ENCODE results near the gene CFAP74. TPM values are rescaled to one million over a fixed set of nuclear protein-coding genes. Genes with fewer than 3 reads are reported as not detected.

The CFAP74 gene
- polyA plus RNA-seq, 1 donor (not counting 4 experiments of a cell fraction or from before 2014, with no cell fraction given) = not detected

GRCh38 chr1:2022063-2022770 is 18.6 kb upstream of the CFAP74 start:
- no peaks in the 10 kb centered on the region for H3K79me2 ChIP-seq (ENCODE audit: control insufficient read depth, insufficient read depth, low read length)
- no peak for DNase-seq (ENCODE audit: low read depth, low spot score)
- no peak for FAIRE-seq
- H4K20me1 ChIP-seq (ENCODE audit: control insufficient read depth, extremely low read depth, insufficient read depth, low read length) = peaks cover 3% of the 10 kb centered on the region
- H2AFZ ChIP-seq (ENCODE audit: control insufficient read depth, low read length) = no peak overlapping the region
- no peaks in the 10 kb centered on the region for H3K9me3 ChIP-seq (ENCODE audit: control insufficient read depth, low read depth, low read length)
- dilution Hi-C loops (cut with MboI; ENCODE audit: extremely low pct_ligation_motif_present, low sequenced_read_pairs) = no loop called here
- no peak overlapping the region for H3K27ac ChIP-seq (ENCODE audit: control insufficient read depth, insufficient read depth, low read length)
- no peaks in the 10 kb centered on the region for H3K36me3 ChIP-seq (ENCODE audit: control insufficient read depth in 2 of 2, extremely low read depth in 1 of 2, insufficient read depth in 2 of 2, low read length in 2 of 2)
- no peaks in the 10 kb centered on the region for H3K9me1 ChIP-seq (ENCODE audit: control insufficient read depth, extremely low read depth, insufficient read depth, low read length)
- TF ChIP-seq, protein P1, sequence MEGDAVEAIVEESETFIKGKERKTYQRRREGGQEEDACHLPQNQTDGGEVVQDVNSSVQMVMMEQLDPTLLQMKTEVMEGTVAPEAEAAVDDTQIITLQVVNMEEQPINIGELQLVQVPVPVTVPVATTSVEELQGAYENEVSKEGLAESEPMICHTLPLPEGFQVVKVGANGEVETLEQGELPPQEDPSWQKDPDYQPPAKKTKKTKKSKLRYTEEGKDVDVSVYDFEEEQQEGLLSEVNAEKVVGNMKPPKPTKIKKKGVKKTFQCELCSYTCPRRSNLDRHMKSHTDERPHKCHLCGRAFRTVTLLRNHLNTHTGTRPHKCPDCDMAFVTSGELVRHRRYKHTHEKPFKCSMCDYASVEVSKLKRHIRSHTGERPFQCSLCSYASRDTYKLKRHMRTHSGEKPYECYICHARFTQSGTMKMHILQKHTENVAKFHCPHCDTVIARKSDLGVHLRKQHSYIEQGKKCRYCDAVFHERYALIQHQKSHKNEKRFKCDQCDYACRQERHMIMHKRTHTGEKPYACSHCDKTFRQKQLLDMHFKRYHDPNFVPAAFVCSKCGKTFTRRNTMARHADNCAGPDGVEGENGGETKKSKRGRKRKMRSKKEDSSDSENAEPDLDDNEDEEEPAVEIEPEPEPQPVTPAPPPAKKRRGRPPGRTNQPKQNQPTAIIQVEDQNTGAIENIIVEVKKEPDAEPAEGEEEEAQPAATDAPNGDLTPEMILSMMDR (optimal IDR thresholded peaks at IDR 0.05 in 1 of 3, IDR thresholded peaks at IDR 0.05 in 1 of 3, conservative IDR thresholded peaks at IDR 0.05 in 1 of 3; ENCODE audit: extremely low read depth in 1 of 3, insufficient read depth in 2 of 3, low read length in 3 of 3) = no peak
- TF ChIP-seq EZH2 (IDR thresholded peaks at IDR 0.05; ENCODE audit: low read length) = no peak
- no peaks in the 10 kb centered on the region for H3K4me1 ChIP-seq (ENCODE audit: control insufficient read depth, extremely low read depth, insufficient read depth, low read length)
- no peak overlapping the region for H3K4me2 ChIP-seq (ENCODE audit: control insufficient read depth, extremely low read depth, insufficient read depth, low read depth, low read length)
- no peak overlapping the region for H3K4me3 ChIP-seq (ENCODE audit: control insufficient read depth in 2 of 3, extremely low read depth in 1 of 3, insufficient read depth in 2 of 3, low read depth in 1 of 3, low read length in 3 of 3)
- H3K9ac ChIP-seq (ENCODE audit: control insufficient read depth, extremely low read depth, insufficient read depth, low read length) = no peak overlapping the region
- H3K27me3 ChIP-seq (ENCODE audit: control insufficient read depth, extremely low read depth, insufficient read depth, low read length) = peaks cover 63% of the 10 kb centered on the region

GRCh38 chr1:2021550-2021949 is 18.0 kb upstream of the CFAP74 start:
- peaks cover 3% of the 10 kb centered on the region for H4K20me1 ChIP-seq (ENCODE audit: control insufficient read depth, extremely low read depth, insufficient read depth, low read length)
- dilution Hi-C loops (cut with MboI; ENCODE audit: extremely low pct_ligation_motif_present, low sequenced_read_pairs) = no loop called here
- TF ChIP-seq, protein P1 (optimal IDR thresholded peaks at IDR 0.05 in 1 of 3, IDR thresholded peaks at IDR 0.05 in 1 of 3, conservative IDR thresholded peaks at IDR 0.05 in 1 of 3; ENCODE audit: extremely low read depth in 1 of 3, insufficient read depth in 2 of 3, low read length in 3 of 3) = no peak
- no peak for TF ChIP-seq EZH2 (IDR thresholded peaks at IDR 0.05; ENCODE audit: low read length)
- H3K9me3 ChIP-seq (ENCODE audit: control insufficient read depth, low read depth, low read length) = no peaks in the 10 kb centered on the region
- no peak overlapping the region for H3K9ac ChIP-seq (ENCODE audit: control insufficient read depth, extremely low read depth, insufficient read depth, low read length)
- H3K36me3 ChIP-seq (ENCODE audit: control insufficient read depth in 2 of 2, extremely low read depth in 1 of 2, insufficient read depth in 2 of 2, low read length in 2 of 2) = no peaks in the 10 kb centered on the region
- H3K79me2 ChIP-seq (ENCODE audit: control insufficient read depth, insufficient read depth, low read length) = no peaks in the 10 kb centered on the region
- no peak overlapping the region for H3K27ac ChIP-seq (ENCODE audit: control insufficient read depth, insufficient read depth, low read length)
- H3K4me2 ChIP-seq (ENCODE audit: control insufficient read depth, extremely low read depth, insufficient read depth, low read depth, low read length) = no peak overlapping the region
- no peak overlapping the region for H3K4me3 ChIP-seq (ENCODE audit: control insufficient read depth in 2 of 3, extremely low read depth in 1 of 3, insufficient read depth in 2 of 3, low read depth in 1 of 3, low read length in 3 of 3)
- H3K4me1 ChIP-seq (ENCODE audit: control insufficient read depth, extremely low read depth, insufficient read depth, low read length) = no peaks in the 10 kb centered on the region
- DNase-seq (ENCODE audit: low read depth, low spot score) (no peak), FAIRE-seq (no peak)
- H3K9me1 ChIP-seq (ENCODE audit: control insufficient read depth, extremely low read depth, insufficient read depth, low read length) = no peaks in the 10 kb centered on the region
- H2AFZ ChIP-seq (ENCODE audit: control insufficient read depth, low read length) = no peak overlapping the region
- H3K27me3 ChIP-seq (ENCODE audit: control insufficient read depth, extremely low read depth, insufficient read depth, low read length) = peaks cover 68% of the 10 kb centered on the region
